Neutrophil (primary cell): ENCODE measurements around the gene LRPPRC.

Experiments
- H3K27ac ChIP-seq: fragments of 200-600 bp; sonication (generic); 2 replicates; pipeline ENCODE4 v1.5.1; 2016; ENCODE audit warnings: mild to moderate bottlenecking, moderate library complexity
- H3K27me3 ChIP-seq: fragments of 200-600 bp; sonication (generic); 2 replicates; pipeline ENCODE4 v1.6.0; 2016; ENCODE audit warnings: mild to moderate bottlenecking
- H3K36me3 ChIP-seq: fragments of 200-600 bp; sonication (generic); 2 replicates; pipeline ENCODE4 v1.5.1; 2017
- H3K4me1 ChIP-seq, 2 experiments: fragments of 200-600 bp in 1 of 2; sonication (generic) in 1 of 2; 1 replicate in 1 of 2; 2 replicates in 1 of 2; pipeline versions ENCODE4 v1.5.1 to v1.6.1; 2013 to 2016; ENCODE audit warnings: low read depth in 1 of 2, low read length in 1 of 2, mild to moderate bottlenecking in 1 of 2, moderate library complexity in 1 of 2; ENCODE audit not compliant: control insufficient read depth in 1 of 2, insufficient read depth in 1 of 2
- H3K4me3 ChIP-seq, 2 experiments: fragments of 200-600 bp in 1 of 2; sonication (generic) in 1 of 2; 1 replicate in 1 of 2; 2 replicates in 1 of 2; pipeline ENCODE4 v1.5.1; 2013 to 2016; ENCODE audit warnings: low read depth in 1 of 2, low read length in 1 of 2, mild to moderate bottlenecking in 1 of 2, moderate library complexity in 1 of 2
- H3K9me3 ChIP-seq: fragments of 200-600 bp; sonication (generic); 2 replicates; pipeline ENCODE4 v1.5.1; 2016
- CTCF ChIP-seq: fragments of 200-600 bp; sonication (generic); IDR thresholded peaks from 2 replicates; pipeline ENCODE4 v1.5.1; 2016; ENCODE audit warnings: antibody characterized with exemption

The LRPPRC gene

DNA sequence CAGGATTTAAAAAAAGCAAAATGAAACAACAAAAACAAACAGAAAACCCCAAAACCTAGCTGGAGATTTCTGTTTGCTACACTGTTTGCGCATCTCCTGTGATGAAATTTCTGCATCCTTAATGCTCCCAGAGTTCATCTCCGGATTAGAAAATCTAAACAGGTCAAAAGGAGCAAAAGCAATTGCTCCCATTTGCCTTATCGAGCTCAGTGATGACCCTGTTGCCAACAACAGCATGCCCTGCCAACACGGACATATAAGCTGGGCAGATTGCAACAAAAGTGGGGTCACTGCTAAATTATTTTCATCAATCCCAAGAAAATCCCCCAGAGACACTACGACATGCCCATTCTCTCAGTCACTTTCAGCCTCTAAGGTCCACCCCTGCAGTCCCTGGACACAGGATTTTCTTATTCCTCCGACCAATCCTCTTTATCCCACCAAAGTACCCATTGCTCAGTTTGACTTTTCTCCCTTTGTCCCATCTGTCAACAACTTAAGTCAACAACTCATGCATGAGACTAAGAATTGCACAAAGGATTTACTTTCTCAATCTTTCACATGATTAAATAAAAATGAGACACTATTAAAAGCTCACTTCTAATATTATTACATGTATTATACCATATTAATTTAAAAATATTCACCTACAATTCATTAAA, 89.2 kb downstream of the LRPPRC start:
- Histone ChIP-seq H3K36me3 (peaks cover 16% of the 10 kb centered on the region), H3K9me3 (no peaks in the 10 kb centered on the region), H3K4me1 (no peaks in the 10 kb centered on the region), H3K4me3 (no peak overlapping the region), H3K27ac (no peak overlapping the region), H3K27me3 (no peaks in the 10 kb centered on the region)
- TF ChIP-seq CTCF, result no peak

- TF ChIP-seq CTCF, result no peak
These were observed 89.9 kb downstream of the LRPPRC start for GRCh38 chr2:43905871-43906270.

GRCh38 chr2:43905371-43905803, 90.4 kb downstream of the LRPPRC start:
- H3K27ac ChIP-seq, result no peak overlapping the region
- peaks cover 24% of the 10 kb centered on the region for H3K36me3 ChIP-seq
- H3K4me3 ChIP-seq, result no peak overlapping the region
- H3K4me1 ChIP-seq, result no peaks in the 10 kb centered on the region
- TF ChIP-seq CTCF, result no peak
- no peaks in the 10 kb centered on the region for H3K9me3 ChIP-seq
- H3K27me3 ChIP-seq, result no peaks in the 10 kb centered on the region

More at GRCh38 chr2:43905871-43906270, 89.9 kb downstream of the LRPPRC start:
- H3K27ac ChIP-seq, result no peak overlapping the region
- H3K36me3 ChIP-seq, result peaks cover 21% of the 10 kb centered on the region
- no peaks in the 10 kb centered on the region for H3K4me1 ChIP-seq
- H3K27me3 ChIP-seq, result no peaks in the 10 kb centered on the region
- no peak overlapping the region for H3K4me3 ChIP-seq
- no peaks in the 10 kb centered on the region for H3K9me3 ChIP-seq

DNA sequence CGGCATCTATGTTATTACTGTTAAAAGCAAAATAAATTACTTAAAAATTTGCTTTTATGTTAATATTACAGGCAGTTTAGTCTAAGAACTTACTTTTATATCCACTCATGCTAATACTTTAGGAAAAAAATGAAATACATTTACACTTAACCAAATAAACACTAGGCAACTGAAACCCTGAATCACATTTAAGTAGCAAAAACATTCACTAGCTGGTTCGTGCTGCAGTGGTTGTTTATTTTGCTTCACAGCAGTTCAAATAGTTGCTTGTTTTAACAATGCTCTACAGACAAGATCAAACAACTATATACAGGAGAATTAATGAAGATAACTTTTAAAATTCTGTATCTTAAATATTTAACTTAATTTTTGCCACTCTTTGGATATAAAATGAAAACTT, 96.2 kb downstream of the LRPPRC start:
- TF ChIP-seq CTCF, result no peak
- no peaks in the 10 kb centered on the region for H3K4me1 ChIP-seq
- H3K27me3 ChIP-seq, result no peaks in the 10 kb centered on the region
- H3K4me3 ChIP-seq, result no peak overlapping the region
- H3K36me3 ChIP-seq, result peaks cover 41% of the 10 kb centered on the region
- no peaks in the 10 kb centered on the region for H3K9me3 ChIP-seq
- H3K27ac ChIP-seq, result no peak overlapping the region

DNA sequence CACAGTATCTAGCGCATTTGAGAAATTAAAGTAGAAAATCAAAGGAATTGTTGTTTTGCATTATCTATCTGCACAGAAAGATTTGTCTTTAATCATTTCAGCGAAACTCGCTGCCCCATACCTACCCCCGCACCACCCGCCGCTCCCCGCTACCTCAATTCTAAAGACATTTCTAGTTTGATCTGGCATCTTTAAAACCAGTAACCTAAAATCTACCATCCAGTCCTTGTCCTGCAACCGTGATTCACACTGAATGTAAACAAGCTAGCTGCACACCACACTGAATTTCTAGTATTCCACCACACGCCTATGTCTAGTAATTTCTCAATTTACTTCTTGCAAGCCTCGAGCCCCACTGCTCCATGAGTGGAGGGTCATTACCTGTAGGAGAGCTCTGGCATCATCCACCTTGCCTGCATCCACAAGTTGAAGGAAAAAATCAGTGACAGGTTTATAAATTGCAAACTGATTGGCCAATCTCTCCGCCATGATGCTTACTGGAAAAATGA, 96.9 kb downstream of the LRPPRC start:
- no peak overlapping the region for H3K4me3 ChIP-seq
- H3K27ac ChIP-seq, result no peak overlapping the region
- no peak for TF ChIP-seq CTCF
- H3K27me3 ChIP-seq, result no peaks in the 10 kb centered on the region
- peaks cover 42% of the 10 kb centered on the region for H3K36me3 ChIP-seq
- H3K9me3 ChIP-seq, result no peaks in the 10 kb centered on the region
- H3K4me1 ChIP-seq, result no peaks in the 10 kb centered on the region
